ENCODE results near the gene CPNE6. TPM values are rescaled to one million over a fixed set of nuclear protein-coding genes. Genes with fewer than 3 reads are reported as not detected.
A peak's percentile ranks its signal among the peaks of the same experiment; 100 is the strongest.

The CPNE6 gene
- total RNA-seq, 1 donor from 2014 or later: not detected

DNA sequence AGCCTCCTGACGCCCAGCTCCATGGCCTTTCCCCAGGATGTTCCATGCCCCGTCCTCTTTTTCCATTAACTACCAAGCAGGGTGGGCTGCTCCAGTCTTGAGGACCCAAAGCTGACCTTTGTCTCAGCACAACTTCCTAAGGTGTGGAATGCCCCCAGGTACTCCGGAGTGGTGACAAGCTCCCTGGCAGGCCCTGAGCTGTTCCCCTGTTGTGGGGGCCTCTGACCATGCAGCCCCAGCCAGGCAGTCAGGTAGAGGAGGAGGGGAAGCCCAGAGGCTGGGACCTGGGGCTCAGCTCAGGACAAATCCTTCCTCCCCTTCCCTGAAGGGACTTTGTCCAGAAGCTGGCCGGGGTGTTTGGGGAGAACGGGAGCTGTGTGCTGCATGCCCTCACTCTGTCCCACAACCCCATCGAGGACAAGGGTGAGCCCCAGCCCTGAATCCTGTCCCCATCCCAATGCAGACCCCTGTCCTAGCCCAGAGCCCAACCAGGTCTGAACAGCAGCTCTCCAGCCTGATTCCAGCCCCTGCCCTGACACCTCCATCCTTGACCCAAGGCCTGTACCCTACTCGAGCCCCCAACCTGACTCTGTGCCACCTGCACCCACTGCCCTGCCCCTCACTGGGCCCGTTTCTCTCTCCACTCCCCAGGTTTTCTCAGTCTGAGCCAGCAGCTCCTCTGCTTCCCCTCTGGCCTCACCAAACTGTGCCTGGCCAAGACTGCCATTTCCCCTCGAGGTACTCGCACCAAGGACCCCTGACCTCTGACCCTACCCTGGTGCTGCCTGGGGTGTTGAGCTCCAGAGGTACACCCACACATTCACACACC lies 15.2 kb upstream of the CPNE6 start:
- peaks cover 37% of the 10 kb centered on the region for H3K27me3 ChIP-seq (ENCODE audit: control insufficient read depth, insufficient read depth, low read length)
- no peak for DNase-seq (ENCODE audit: low read depth)
- TF ChIP-seq, protein P1, sequence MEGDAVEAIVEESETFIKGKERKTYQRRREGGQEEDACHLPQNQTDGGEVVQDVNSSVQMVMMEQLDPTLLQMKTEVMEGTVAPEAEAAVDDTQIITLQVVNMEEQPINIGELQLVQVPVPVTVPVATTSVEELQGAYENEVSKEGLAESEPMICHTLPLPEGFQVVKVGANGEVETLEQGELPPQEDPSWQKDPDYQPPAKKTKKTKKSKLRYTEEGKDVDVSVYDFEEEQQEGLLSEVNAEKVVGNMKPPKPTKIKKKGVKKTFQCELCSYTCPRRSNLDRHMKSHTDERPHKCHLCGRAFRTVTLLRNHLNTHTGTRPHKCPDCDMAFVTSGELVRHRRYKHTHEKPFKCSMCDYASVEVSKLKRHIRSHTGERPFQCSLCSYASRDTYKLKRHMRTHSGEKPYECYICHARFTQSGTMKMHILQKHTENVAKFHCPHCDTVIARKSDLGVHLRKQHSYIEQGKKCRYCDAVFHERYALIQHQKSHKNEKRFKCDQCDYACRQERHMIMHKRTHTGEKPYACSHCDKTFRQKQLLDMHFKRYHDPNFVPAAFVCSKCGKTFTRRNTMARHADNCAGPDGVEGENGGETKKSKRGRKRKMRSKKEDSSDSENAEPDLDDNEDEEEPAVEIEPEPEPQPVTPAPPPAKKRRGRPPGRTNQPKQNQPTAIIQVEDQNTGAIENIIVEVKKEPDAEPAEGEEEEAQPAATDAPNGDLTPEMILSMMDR (IDR thresholded peaks at IDR 0.05; ENCODE audit: insufficient read depth, low read length, poor library complexity, severe bottlenecking): no peak
- H3K4me3 ChIP-seq (ENCODE audit: low read depth, low read length): no peak overlapping the region
- H3K36me3 ChIP-seq (ENCODE audit: control insufficient read depth, insufficient read depth, low read length): no peaks in the 10 kb centered on the region

DNA sequence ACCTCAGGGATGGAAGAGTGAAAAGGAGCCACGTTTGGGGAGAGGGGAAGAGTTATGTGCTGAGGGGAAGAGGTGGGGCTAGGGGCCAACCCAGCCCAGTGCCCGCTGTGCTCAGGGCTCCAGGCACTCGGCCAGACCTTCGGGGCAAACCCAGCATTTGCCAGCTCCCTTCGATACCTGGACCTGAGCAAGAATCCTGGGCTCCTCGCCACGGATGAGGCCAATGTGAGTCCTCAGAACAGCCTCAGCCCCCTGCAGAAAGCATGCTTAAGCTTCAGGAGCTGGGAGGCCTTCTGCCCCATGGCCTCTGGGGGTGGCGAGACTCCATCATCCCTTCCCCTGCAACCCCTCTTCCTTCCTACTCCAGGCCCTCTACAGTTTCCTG lies 14.6 kb upstream of the CPNE6 start:
- TF ChIP-seq, protein P1 (IDR thresholded peaks at IDR 0.05; ENCODE audit: insufficient read depth, low read length, poor library complexity, severe bottlenecking): no peak
- Histone ChIP-seq H3K36me3 (ENCODE audit: control insufficient read depth, insufficient read depth, low read length) (no peaks in the 10 kb centered on the region), H3K4me3 (ENCODE audit: low read depth, low read length) (no peak overlapping the region), H3K27me3 (ENCODE audit: control insufficient read depth, insufficient read depth, low read length) (peaks cover 32% of the 10 kb centered on the region)
- no peak for DNase-seq (ENCODE audit: low read depth)

DNA sequence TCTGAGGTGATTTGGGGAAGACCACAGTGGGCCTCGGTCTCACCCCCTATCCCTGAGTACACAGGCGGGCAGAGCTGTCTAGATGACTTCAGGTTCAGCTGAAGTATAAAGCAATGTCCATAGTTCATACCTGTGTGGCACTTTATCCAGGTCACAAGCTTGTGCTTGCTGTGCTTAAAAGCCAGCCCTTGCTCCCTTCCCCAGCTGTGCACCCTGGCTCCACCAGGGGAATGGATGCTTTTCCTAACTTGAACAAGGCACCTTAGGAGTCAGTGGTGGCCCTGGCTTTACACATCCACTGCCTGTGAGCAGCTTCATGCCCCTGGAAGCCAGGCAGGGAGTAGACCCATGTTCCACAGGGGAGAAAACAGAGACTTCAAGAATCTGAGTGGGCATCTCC lies 14.1 kb upstream of the CPNE6 start:
- Histone ChIP-seq H3K27me3 (ENCODE audit: control insufficient read depth, insufficient read depth, low read length) (peaks cover 29% of the 10 kb centered on the region), H3K4me3 (ENCODE audit: low read depth, low read length) (no peak overlapping the region), H3K36me3 (ENCODE audit: control insufficient read depth, insufficient read depth, low read length) (no peaks in the 10 kb centered on the region)
- TF ChIP-seq, protein P1 (IDR thresholded peaks at IDR 0.05; ENCODE audit: insufficient read depth, low read length, poor library complexity, severe bottlenecking): no peak
- no peak for DNase-seq (ENCODE audit: low read depth)

DNA sequence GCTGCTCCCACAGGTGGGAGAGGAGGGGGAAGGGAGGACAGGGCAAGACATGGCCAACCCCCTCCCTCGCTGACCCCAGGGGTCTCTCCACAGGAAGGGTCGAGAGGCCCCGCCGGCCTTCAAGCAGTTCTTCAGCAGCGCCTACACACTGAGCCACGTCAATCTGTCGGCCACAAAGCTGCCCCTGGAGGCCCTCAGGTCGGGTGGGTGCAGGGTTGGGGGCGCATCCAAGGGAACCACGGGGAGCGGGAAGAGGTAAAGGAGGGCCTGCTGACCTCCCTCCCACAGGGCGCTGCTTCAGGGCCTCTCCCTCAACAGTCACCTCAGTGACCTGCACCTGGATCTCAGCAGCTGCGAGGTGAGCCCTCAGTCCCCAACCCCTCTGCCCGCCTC lies 13.5 kb upstream of the CPNE6 start:
- Histone ChIP-seq H3K36me3 (ENCODE audit: control insufficient read depth, insufficient read depth, low read length) (no peaks in the 10 kb centered on the region), H3K4me3 (ENCODE audit: low read depth, low read length) (no peak overlapping the region), H3K27me3 (ENCODE audit: control insufficient read depth, insufficient read depth, low read length) (peaks cover 25% of the 10 kb centered on the region)
- no peak for DNase-seq (ENCODE audit: low read depth)
- TF ChIP-seq, protein P1 (IDR thresholded peaks at IDR 0.05; ENCODE audit: insufficient read depth, low read length, poor library complexity, severe bottlenecking): no peak

DNA sequence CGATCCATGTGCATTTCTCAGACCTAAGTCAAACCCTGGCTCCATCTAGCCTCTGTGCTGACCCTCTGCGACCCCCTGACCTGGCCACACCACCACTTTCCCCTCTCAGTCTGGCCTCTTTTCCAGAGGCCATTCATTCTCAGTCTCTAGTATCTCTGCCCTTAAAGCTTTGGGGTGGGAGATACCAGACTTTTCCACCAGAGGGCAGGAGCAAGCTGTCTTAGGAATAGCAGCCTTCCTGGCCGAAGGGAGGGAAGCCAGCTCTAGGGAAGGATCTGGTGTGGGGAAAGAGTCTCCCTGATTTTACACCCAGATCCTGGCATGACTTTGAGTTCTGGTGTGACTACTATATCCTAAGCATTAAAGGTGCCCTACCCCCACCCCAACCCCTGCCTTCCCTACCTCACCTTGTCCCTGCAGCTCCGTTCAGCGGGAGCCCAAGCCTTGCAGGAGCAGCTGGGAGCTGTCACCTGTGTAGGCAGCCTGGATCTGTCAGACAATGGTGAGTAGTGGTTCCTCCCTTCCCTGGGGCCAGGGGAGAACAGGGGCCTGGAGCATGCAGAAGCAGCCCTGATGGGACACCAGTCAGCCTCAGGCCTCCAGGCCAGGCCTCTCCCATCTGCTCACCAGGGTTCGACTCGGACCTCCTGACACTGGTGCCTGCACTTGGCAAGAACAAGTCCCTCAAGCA lies 13.0 kb upstream of the CPNE6 start:
- Histone ChIP-seq H3K4me3 (ENCODE audit: low read depth, low read length) (no peak overlapping the region), H3K36me3 (ENCODE audit: control insufficient read depth, insufficient read depth, low read length) (no peaks in the 10 kb centered on the region), H3K27me3 (ENCODE audit: control insufficient read depth, insufficient read depth, low read length) (peaks cover 22% of the 10 kb centered on the region)
- no peak for DNase-seq (ENCODE audit: low read depth)
- TF ChIP-seq, protein P1 (IDR thresholded peaks at IDR 0.05; ENCODE audit: insufficient read depth, low read length, poor library complexity, severe bottlenecking): peak; percentile 81

Measured in kidney epithelial cell (primary cell).